ENCODE data around the gene SAFB.

Gene SAFB

DNA sequence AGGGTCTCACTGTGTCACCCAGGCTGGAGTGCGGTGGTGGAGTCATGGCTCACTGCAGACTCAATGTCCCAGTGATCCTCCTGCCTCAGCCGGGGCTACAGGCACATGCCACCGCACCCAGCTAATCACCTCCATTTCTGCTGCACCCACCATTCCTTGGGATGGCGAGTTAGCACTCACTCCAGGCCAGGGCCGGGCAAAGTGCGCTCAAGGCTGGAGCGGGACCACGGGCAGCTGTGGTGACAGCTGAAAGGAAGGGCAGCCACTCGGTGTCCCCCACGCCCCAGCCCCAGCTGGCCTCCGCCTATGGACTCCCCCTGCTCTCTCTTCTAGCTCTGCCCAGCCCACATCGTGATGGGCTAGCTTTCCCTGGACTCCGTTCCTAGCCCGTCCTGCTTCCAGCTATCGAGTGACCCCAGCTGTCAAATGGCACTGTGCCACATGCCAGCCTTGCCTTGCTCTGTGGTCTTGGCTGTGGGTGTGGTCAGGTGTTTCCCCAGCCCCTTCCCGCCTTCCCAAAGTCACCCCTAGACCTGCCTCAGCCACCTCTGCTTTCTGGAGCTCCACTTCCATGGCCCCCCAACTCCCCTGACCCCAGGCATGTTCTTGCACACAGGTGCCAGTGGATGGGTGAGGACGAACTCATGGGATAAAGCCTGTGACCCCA lies 53.4 kb downstream of the SAFB start:
- H3K36me3 Mint-ChIP-seq: peaks cover 19% of the 10 kb centered on the region
- peaks cover 14% of the 10 kb centered on the region for H3K4me1 Mint-ChIP-seq
- H3K27me3 Mint-ChIP-seq: peaks cover 7% of the 10 kb centered on the region
- peak overlapping the region; percentile 45 for H3K27ac Mint-ChIP-seq
- no peaks in the 10 kb centered on the region for H3K9me3 Mint-ChIP-seq
- CTCF ChIA-PET: no interaction called here
- no peak for DNase-seq
- H3K4me3 Mint-ChIP-seq: no peak overlapping the region

DNA sequence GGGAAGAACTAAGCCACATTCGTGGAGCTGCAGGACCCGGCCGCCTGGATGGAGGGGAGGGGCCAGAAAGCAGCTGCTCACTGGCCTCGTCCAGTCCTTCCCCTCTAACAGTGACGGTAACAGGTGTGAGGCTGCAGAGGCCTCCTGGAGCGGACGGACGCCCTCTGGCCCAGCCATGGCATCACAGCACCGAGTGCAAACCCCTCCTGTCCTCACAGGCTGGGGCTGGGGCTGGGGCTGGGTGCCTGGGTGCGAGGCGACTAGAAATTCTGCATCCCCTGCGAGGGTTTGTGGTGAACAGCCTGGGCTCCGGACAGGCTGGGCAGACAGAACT lies 53.9 kb downstream of the SAFB start:
- no peak overlapping the region for H3K4me3 Mint-ChIP-seq
- H3K9me3 Mint-ChIP-seq: no peaks in the 10 kb centered on the region
- CTCF ChIA-PET: no interaction called here
- peaks cover 16% of the 10 kb centered on the region for H3K36me3 Mint-ChIP-seq
- H3K27ac Mint-ChIP-seq: peak overlapping the region; percentile 45
- peaks cover 9% of the 10 kb centered on the region for H3K27me3 Mint-ChIP-seq
- peaks cover 19% of the 10 kb centered on the region for H3K4me1 Mint-ChIP-seq
- DNase-seq: no peak

DNA sequence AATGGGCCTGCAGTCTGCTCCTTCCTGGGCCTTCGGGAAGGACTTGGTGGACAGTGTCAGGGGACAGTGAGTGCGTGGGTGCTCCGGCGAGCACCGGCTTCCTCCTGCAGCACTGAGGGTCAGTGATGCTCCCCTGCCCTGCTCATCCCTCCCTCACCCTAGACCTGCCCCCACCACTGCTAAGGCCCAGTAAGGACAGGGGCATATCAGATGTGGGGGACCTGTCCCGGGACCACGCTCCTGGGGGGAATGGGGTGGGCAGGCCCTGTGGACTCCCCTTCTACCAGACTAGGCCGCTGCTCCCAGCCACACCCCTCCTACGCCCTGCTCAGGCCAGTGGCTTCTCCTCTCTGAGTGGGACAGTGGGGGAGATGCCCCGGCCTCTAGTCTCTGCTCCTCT lies 54.3 kb downstream of the SAFB start:
- DNase-seq: no peak
- peak overlapping the region; percentile 45 for H3K27ac Mint-ChIP-seq
- H3K4me1 Mint-ChIP-seq: peaks cover 22% of the 10 kb centered on the region
- H3K9me3 Mint-ChIP-seq: no peaks in the 10 kb centered on the region
- no peak overlapping the region for H3K4me3 Mint-ChIP-seq
- CTCF ChIA-PET: interaction anchor here (1.5 kb wide), 1 partner anchor 13 kb away, joined by 4 read pairs; the partner anchor contains the start of gene RPL36
- peaks cover 13% of the 10 kb centered on the region for H3K36me3 Mint-ChIP-seq
- H3K27me3 Mint-ChIP-seq: peaks cover 13% of the 10 kb centered on the region

DNA sequence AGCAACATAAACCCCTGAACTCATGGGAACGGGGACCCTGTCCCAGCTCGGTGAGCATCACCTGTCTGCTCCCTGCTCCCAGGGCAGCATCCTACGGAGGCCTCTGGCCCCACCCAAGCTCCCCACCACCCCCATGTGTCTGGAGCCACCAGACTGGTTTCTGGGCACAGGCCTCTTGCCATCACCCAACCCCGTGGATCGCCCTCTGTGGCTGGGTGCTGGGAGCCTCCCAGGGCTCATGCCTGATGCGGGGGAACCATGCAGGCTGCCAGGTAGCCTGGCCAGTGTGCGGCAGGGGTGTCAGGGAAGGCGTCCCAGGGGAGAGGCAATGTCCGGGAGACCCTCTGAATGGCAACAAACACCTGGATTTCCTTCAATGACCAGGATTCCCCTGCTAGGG lies 54.7 kb downstream of the SAFB start:
- Mint-ChIP-seq H3K36me3 (peaks cover 13% of the 10 kb centered on the region), H3K9me3 (no peaks in the 10 kb centered on the region), H3K27ac (no peak overlapping the region), H3K27me3 (peaks cover 17% of the 10 kb centered on the region), H3K4me1 (peaks cover 25% of the 10 kb centered on the region), H3K4me3 (peak overlapping the region; percentile 21)
- CTCF ChIA-PET: interaction anchor here (1.5 kb wide), 1 partner anchor 12 kb away, joined by 4 read pairs; the partner anchor contains the start of gene RPL36
- no peak for DNase-seq

DNA sequence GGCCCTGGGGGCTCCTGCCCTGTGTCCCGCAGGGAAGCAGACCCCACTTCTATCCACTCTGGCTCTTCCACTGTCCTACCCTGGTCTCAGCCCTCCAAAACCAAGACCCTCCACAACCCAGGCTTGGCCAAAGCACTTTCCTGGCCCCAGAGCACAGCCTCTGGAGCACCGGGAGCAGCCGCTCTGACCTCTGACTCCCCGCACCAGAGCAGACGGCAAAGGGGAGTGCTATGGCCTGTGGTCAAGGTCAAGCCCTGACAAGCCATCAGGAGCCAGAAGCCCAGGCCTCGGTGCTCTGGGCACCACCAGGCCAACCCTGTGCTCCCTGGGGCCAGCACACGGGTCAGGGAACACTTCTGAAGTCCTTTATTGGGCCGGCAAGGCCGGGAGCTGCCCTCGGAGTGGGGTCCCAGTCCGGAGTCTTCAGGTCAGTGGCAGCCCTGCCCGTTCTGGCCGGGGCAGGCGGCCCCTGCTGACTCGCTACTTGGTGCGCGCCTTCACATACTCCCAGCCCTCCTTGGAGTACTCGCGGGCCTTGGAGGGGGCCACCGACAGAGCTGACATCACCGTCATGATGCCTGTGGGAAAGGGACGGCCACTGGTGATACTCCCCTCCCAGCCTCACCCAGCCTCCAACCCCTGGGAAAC lies 55.3 kb downstream of the SAFB start:
- Mint-ChIP-seq H3K27ac (no peak overlapping the region), H3K27me3 (peaks cover 22% of the 10 kb centered on the region), H3K9me3 (no peaks in the 10 kb centered on the region), H3K4me3 (no peak overlapping the region), H3K36me3 (peaks cover 7% of the 10 kb centered on the region), H3K4me1 (peaks cover 25% of the 10 kb centered on the region)
- no peak for DNase-seq
- CTCF ChIA-PET: interaction anchor here (1.5 kb wide), 1 partner anchor 12 kb away, joined by 4 read pairs; the partner anchor contains the start of gene RPL36

DNA sequence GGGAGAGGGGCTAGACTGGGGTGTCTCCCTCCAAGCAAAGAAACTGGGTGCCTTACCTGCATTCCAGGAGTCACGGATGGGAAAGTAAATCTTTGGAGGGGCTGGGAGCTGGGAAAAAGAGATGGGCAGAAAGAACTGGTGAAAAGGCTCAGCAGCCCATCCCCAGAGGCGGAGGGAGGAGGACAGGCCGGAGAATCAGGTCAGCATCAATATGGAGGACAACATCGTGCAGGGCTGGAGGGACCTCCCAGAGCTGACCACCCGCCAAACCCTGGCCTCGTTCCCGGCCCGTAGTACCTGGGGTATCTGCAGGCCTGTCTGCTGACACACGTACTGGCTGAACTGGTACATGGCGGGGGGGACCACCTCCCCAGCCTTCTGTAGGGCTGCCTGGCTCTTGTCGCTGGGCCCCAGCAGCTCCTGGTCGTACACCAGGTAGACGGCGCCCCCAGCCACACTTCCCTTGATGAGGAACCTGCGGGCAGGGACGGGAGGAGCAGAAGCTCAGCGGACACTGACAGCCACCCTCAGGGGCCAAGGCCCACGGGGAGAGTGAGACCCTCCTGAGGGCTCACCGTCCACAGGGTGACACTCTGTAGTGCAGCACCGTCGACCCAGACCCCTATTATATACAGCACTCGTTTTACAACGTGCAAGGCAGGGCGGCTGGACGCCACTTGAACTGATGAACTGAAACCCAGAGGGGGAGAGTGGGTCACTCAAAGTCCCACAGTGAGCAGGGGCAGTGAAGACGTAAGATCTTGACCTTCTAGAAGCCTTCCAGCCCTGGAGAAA lies 56.6 kb downstream of the SAFB start:
- peaks cover 25% of the 10 kb centered on the region for H3K4me1 Mint-ChIP-seq
- DNase-seq: no peak
- H3K9me3 Mint-ChIP-seq: no peaks in the 10 kb centered on the region
- H3K27me3 Mint-ChIP-seq: peaks cover 24% of the 10 kb centered on the region
- CTCF ChIA-PET: interaction anchor here (0.9 kb wide), 1 partner anchor 9 kb away, joined by 3 read pairs; no protein-coding TSS in a partner anchor
- H3K27ac Mint-ChIP-seq: peak overlapping the region; percentile 95
- peak overlapping the region; percentile 97 for H3K4me3 Mint-ChIP-seq
- peaks cover 3% of the 10 kb centered on the region for H3K36me3 Mint-ChIP-seq

DNA sequence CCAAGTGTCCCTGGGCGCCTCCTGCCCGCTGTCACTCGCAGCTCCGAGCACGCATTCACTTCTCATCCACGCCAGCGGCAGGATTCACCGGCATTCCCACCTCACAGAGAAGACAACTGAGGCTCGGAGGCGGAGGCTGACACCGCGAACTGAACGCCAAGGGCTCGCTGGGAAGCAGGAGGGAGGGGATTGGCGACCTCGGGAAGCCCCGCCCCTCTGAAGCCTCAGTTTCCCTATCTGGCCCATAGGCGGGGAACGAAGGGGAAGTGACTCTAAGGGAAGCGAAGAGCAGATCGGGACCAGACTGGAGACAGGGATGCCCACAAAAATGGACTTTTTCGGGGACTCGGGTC lies 57.2 kb downstream of the SAFB start:
- CTCF ChIA-PET: interaction anchor here (0.9 kb wide), 1 partner anchor 9 kb away, joined by 3 read pairs; no protein-coding TSS in a partner anchor

DNA sequence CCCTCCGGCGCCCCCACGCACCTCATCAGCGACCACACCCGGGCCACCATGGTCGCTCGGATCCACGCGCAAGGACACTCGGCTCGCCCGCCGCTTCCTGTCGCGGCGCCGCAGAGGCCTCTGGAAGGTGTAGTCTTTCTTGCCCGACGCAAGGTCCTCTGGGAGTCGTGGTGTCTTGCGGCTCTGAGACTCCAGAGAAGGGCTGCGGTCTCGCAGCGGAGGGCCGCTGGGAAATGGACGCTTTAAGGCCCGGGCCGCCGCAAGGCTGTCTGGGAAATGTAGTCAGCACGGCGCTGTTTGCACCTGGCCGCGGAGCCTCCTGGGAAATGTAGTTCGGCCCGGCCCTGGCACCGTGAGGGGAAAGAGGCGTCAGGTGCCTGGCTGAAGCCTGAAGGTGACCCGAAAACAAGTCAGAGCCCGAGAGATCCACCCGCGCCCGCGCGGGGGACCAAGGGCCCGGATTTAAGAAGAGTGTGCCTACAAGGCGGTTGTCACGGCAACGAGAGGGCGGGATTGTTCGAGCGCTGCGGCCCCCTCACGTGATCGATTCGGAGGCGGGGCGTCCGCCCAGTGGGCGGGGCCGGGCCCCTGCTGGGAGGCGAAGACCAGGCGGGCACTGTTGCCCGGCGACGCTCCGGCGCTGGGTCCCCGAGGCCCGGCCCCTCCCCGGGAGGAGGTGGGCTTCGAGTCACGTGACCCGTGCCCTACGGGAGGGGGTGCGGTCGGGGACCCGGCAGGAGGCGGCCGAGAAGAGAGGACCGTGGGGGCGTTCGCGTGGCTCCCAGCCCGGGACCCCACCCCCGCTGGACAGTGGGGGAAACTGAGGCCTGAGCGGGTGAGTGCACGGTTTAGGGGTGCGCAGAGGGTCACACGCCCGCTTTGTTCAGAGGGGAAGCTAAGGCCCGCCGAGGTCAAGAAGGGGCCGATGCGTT lies 57.8 kb downstream of the SAFB start, which contains the start of the genes HSD11B1L and MICOS13:
HSD11B1L (plus strand) TSS at position 591 of the 932 bp plus-strand sequence. CDS start 3,806 bp downstream, outside the sequence.
MICOS13 (minus strand) TSS at position 80 of the 932 bp plus-strand sequence; CDS start at position 50, 30 bp downstream.
- Mint-ChIP-seq H3K36me3 (peaks cover 1% of the 10 kb centered on the region), H3K9me3 (no peaks in the 10 kb centered on the region), H3K27me3 (peaks cover 24% of the 10 kb centered on the region), H3K4me1 (peaks cover 26% of the 10 kb centered on the region), H3K4me3 (peak within 1 kb of the TSS; percentile 97), H3K27ac (peak within 1 kb of the TSS; percentile 95)
- peak; percentile 99 for DNase-seq
- CTCF ChIA-PET: no interaction called here

More for the DNA sequence above, 57.2 kb downstream of the SAFB start:
- DNase-seq: no peak
- Mint-ChIP-seq H3K36me3 (peaks cover 3% of the 10 kb centered on the region), H3K4me3 (peak overlapping the region; percentile 97), H3K27ac (peak overlapping the region; percentile 95), H3K9me3 (no peaks in the 10 kb centered on the region), H3K27me3 (peaks cover 24% of the 10 kb centered on the region), H3K4me1 (peaks cover 25% of the 10 kb centered on the region)

DNA sequence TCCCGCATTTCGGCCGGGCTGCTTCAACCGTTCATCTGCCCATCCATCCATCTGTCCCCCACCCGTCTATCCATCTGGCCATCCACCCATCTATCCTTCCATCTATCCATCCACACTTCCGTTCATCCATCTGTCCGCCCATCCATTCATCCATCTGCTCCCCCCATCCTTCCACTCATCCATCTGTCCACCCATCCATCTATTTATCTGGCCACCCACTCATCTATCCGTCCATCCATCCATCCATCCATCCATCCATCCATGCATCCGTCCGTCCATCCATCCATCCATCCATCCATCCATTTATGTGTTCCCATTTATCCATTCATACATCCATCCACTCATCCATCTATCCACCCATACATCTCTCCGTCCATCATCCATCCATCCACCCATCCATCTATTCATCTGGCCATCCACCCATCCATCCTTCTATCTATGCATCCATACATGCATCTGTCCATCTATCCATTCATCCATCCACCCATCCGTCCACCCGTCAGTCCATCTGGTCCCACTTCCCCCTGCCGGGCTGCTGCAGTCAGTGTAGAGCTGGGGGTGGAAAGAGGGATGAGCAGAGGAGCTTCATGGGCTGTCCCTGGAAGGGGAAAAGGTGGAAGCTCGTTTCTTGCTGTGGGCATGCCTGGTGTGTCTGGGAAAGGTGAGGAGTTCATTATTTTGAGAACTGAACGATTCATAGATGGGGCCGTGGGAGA lies 58.7 kb downstream of the SAFB start:
- Mint-ChIP-seq H3K9me3 (no peaks in the 10 kb centered on the region), H3K27ac (no peak overlapping the region), H3K4me3 (peak overlapping the region; percentile 64), H3K27me3 (peaks cover 26% of the 10 kb centered on the region), H3K36me3 (no peaks in the 10 kb centered on the region), H3K4me1 (peaks cover 34% of the 10 kb centered on the region)
- DNase-seq: no peak
- CTCF ChIA-PET: no interaction called here

DNA sequence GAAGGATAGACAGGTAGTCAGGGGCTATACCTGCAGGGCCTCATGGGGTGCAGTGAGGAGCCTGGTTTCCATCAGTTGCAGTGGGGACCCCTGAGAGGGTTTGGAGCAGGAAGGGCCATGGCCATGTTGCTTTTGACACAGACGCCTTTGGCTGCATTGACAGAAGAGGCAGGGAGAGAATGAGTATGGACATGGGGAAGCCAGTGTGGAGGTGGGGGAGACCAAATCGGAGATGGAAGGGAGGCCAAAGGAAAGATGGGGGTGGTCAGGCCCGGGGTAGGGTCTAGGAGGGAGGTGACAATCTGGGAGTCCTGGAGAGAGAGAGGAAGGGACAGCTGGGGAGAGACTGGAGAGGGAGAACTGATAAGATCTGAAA lies 59.2 kb downstream of the SAFB start:
- CTCF ChIA-PET: interaction anchor here (1.0 kb wide), 1 partner anchor 38 kb away, joined by 3 read pairs; the partner anchor contains the start of genes CATSPERD and LONP1
- no peaks in the 10 kb centered on the region for H3K36me3 Mint-ChIP-seq
- peak overlapping the region; percentile 64 for H3K4me3 Mint-ChIP-seq
- H3K27ac Mint-ChIP-seq: no peak overlapping the region
- no peaks in the 10 kb centered on the region for H3K9me3 Mint-ChIP-seq
- no peak for DNase-seq
- H3K4me1 Mint-ChIP-seq: peaks cover 35% of the 10 kb centered on the region
- peaks cover 28% of the 10 kb centered on the region for H3K27me3 Mint-ChIP-seq

DNA sequence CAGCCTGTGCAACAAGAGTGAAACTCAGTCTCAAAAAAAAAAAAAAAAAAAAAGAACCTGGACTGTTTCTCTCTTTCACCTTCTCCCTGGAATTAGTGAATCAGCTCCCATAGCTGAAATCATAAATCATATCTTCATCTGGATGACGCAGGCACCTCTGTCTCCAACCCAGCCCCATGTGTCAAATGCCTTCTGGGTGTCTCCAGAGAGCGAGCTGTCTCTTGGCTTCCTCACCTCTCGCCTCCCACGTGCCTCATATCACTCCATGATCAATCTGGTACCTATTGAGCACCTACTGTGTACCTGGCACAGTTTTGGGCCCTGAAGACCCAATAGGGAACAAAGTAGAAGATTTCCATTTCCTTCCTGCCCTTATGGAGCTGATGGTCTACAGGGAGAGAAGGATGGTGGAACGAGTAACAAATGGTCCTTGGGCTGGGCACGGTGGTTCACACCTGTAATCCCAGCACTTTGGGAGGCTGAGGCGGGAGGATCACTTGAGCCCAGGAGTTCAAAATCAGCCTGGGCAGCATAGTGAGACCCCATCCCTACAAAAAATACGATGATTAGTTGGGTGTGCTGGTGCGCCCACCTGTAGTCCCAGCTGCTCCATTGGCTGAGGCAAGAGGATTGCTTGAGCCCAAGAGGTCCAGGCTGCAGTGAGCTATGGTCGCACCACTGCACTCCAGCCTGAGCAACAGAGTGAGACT lies 60.4 kb downstream of the SAFB start:
- CTCF ChIA-PET: interaction anchor here (0.6 to 1.0 kb wide), 2 partner anchors 37 to 954 kb away, joined by 3 read pairs; partner anchors contain the start of genes CATSPERD and LONP1
- Mint-ChIP-seq H3K27me3 (peaks cover 28% of the 10 kb centered on the region), H3K27ac (peak overlapping the region; percentile 52), H3K9me3 (no peaks in the 10 kb centered on the region), H3K4me3 (peak overlapping the region; percentile 29), H3K4me1 (peaks cover 38% of the 10 kb centered on the region), H3K36me3 (no peaks in the 10 kb centered on the region)
- no peak for DNase-seq

DNA sequence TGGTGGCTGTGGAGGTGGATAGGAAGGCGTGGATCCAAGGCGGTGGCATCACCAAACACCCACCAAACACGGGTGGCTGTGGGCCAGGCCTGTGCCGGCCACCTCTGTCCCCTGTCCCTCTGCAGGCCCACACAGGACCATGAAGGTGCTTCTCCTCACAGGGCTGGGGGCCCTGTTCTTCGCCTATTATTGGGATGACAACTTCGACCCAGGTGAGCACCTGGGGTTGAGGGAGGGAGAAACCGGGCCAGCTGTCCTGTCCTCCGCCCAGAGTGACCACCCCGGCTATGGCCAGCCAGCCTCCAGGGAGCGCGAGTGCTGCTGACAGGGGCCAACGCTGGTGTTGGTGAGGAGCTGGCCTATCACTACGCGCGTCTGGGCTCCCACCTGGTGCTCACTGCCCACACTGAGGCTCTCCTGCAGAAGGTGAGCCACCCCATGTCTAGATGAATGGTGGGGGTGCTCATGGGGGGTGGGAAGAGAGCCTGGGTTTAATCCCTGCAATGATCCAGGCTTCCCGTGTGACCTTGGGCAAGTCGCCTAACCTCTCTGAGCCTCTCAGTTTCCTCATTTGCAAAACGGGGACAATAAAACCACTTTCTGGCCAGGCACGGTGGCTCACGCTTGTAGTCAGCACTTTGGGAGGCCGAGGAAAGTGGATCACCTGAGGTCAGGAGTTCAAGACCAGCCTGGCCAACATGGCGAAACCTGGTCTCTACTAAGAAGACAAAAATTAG lies 62.0 kb downstream of the SAFB start:
- no peaks in the 10 kb centered on the region for H3K9me3 Mint-ChIP-seq
- H3K27me3 Mint-ChIP-seq: peaks cover 28% of the 10 kb centered on the region
- peaks cover 37% of the 10 kb centered on the region for H3K4me1 Mint-ChIP-seq
- H3K27ac Mint-ChIP-seq: no peak overlapping the region
- DNase-seq: no peak
- H3K4me3 Mint-ChIP-seq: no peak overlapping the region
- peaks cover under 1% of the 10 kb centered on the region for H3K36me3 Mint-ChIP-seq
- CTCF ChIA-PET: no interaction called here

Data from activated naive CD4-positive, alpha-beta T cell treated with anti-CD3 and anti-CD28 coated beads, Interleukin-2, amount 10 ng/mL, durations not matched to agents 7 days and 5 days (primary cell).